WTC11 (cell line): ENCODE results near the gene DCAF17. TPM values are rescaled to one million over a fixed set of nuclear protein-coding genes. Genes with fewer than 3 reads are reported as not detected.

ENCODE experiments used
- ATAC-seq: fragments of 200-7000 bp; cut with Tn5 transposase; 2 replicates; pipeline ENCODE4 v1.10.0; 2021; ENCODE audit warnings: mild to moderate bottlenecking, moderate library complexity
- CTCF ChIA-PET: fragments of 300-600 bp; sonication (Branson Sonifier 250); formaldehyde crosslinking; loops from one replicate; lab custom pipeline; 2021; ENCODE audit warnings: antibody characterized with exemption; lab: Charles Lee
- POLR2A ChIA-PET: fragments of 350-600 bp; sonication (Branson Sonifier 250); formaldehyde crosslinking; loops from one replicate; lab custom pipeline; 2021; ENCODE audit warnings: antibody characterized with exemption; lab: Charles Lee
- DNase-seq: peaks from one replicate; pipeline ENCODE4 v3.0.0; 2021; ENCODE audit warnings: low spot score
- H3K27ac Mint-ChIP-seq: 2 replicates; pipeline ENCODE4 v1.8.0; 2021; ENCODE audit warnings: mixed read lengths
- H3K27me3 Mint-ChIP-seq: 2 replicates; pipeline ENCODE4 v1.8.0; 2021; ENCODE audit warnings: low read depth, mild to moderate bottlenecking, moderate library complexity, mixed read lengths
- H3K36me3 Mint-ChIP-seq: 2 replicates; pipeline ENCODE4 v1.8.0; 2021; ENCODE audit warnings: mixed read lengths
- H3K4me1 Mint-ChIP-seq: 2 replicates; pipeline ENCODE4 v1.8.0; 2022; ENCODE audit warnings: mixed read lengths
- H3K4me3 Mint-ChIP-seq: 2 replicates; pipeline ENCODE4 v1.8.0; 2021; ENCODE audit warnings: mild to moderate bottlenecking, moderate library complexity, mixed read lengths
- H3K9me3 Mint-ChIP-seq: 2 replicates; pipeline ENCODE4 v1.8.0; 2021; ENCODE audit warnings: mixed read lengths
- ARID4B ChIP-seq: sonication (generic); formaldehyde crosslinking; IDR thresholded peaks from 2 replicates; pipeline ENCODE4 v1.8.0; 2023; ENCODE audit warnings: missing genetic modification reagents, mild to moderate bottlenecking, borderline replicate concordance
- ATF3 ChIP-seq: sonication (generic); formaldehyde crosslinking; conservative IDR thresholded peaks from 2 replicates; pipeline ENCODE4 v1.8.1; 2022; ENCODE audit warnings: mild to moderate bottlenecking, missing genetic modification reagents
- EMX1 ChIP-seq: fragments of 250-450 bp; sonication (Bioruptor Pico); IDR thresholded peaks from 2 replicates; pipeline ENCODE4 v1.8.0; 2021; ENCODE audit warnings: mild to moderate bottlenecking
- ERG ChIP-seq: fragments of 250-450 bp; sonication (Bioruptor Pico); IDR thresholded peaks from 2 replicates; pipeline ENCODE4 v1.8.0; 2021; ENCODE audit warnings: mild to moderate bottlenecking
- FOXP1 ChIP-seq: sonication (generic); formaldehyde crosslinking; IDR thresholded peaks from 2 replicates; pipeline ENCODE4 v1.8.0; 2022; ENCODE audit warnings: missing genetic modification reagents, mild to moderate bottlenecking, moderate library complexity, borderline replicate concordance
- GRHL2 ChIP-seq: fragments of 250-450 bp; sonication (Bioruptor Pico); IDR thresholded peaks from 2 replicates; pipeline ENCODE4 v1.8.0; 2022; ENCODE audit warnings: mild to moderate bottlenecking, moderate library complexity; ENCODE audit not compliant: insufficient replicate concordance, severe bottlenecking
- JUN ChIP-seq: sonication (generic); formaldehyde crosslinking; IDR thresholded peaks from 2 replicates; pipeline ENCODE4 v1.8.0; 2023; ENCODE audit warnings: mild to moderate bottlenecking, missing genetic modification reagents
- NFE2L1 ChIP-seq: sonication (generic); formaldehyde crosslinking; IDR thresholded peaks from 2 replicates; pipeline ENCODE4 v1.8.1; 2023; ENCODE audit warnings: missing genetic modification reagents
- RELA ChIP-seq: sonication (generic); formaldehyde crosslinking; IDR thresholded peaks from 2 replicates; pipeline ENCODE4 v1.8.1; 2022; ENCODE audit warnings: missing genetic modification reagents, mild to moderate bottlenecking, borderline replicate concordance
- RORB ChIP-seq: fragments of 250-450 bp; sonication (Bioruptor Pico); IDR thresholded peaks from 2 replicates; pipeline ENCODE4 v1.9.0; 2021; ENCODE audit warnings: mild to moderate bottlenecking
- SMAD3 ChIP-seq: sonication (generic); formaldehyde crosslinking; IDR thresholded peaks from 2 replicates; pipeline ENCODE4 v1.8.0; 2022; ENCODE audit warnings: missing genetic modification reagents, mild to moderate bottlenecking, borderline replicate concordance
- SMAD4 ChIP-seq: sonication (generic); formaldehyde crosslinking; IDR thresholded peaks from 2 replicates; pipeline ENCODE4 v1.8.0; 2022; ENCODE audit warnings: mild to moderate bottlenecking, missing genetic modification reagents
- TCF7 ChIP-seq: sonication (generic); formaldehyde crosslinking; IDR thresholded peaks from 2 replicates; pipeline ENCODE4 v1.8.0; 2022; ENCODE audit warnings: mild to moderate bottlenecking, low read depth, missing genetic modification reagents, moderate library complexity
- ZNF138 ChIP-seq: sonication (generic); formaldehyde crosslinking; conservative IDR thresholded peaks from 2 replicates; pipeline ENCODE4 v1.8.1; 2022; ENCODE audit warnings: mild to moderate bottlenecking, moderate library complexity, missing genetic modification reagents
- ZNF219 ChIP-seq: sonication (generic); formaldehyde crosslinking; IDR thresholded peaks from 2 replicates; pipeline ENCODE4 v1.8.0; 2023; ENCODE audit warnings: missing genetic modification reagents, mild to moderate bottlenecking, borderline replicate concordance
- ZNF263 ChIP-seq: sonication (generic); formaldehyde crosslinking; IDR thresholded peaks from 2 replicates; pipeline ENCODE4 v1.8.1; 2022; ENCODE audit warnings: low read depth, mild to moderate bottlenecking, moderate library complexity, missing genetic modification reagents
- ZNF317 ChIP-seq: sonication (generic); formaldehyde crosslinking; IDR thresholded peaks from 2 replicates; pipeline ENCODE4 v1.8.1; 2023; ENCODE audit warnings: low read depth, mild to moderate bottlenecking, moderate library complexity, missing genetic modification reagents, borderline replicate concordance
- ZNF423 ChIP-seq: fragments of 250-450 bp; sonication (Bioruptor Pico); IDR thresholded peaks from 2 replicates; pipeline ENCODE4 v2.1.2; 2022; ENCODE audit warnings: mild to moderate bottlenecking, moderate library complexity
- ZNF671 ChIP-seq: fragments of 250-450 bp; sonication (Bioruptor Pico); IDR thresholded peaks from 2 replicates; pipeline ENCODE4 v1.8.0; 2021; ENCODE audit warnings: mild to moderate bottlenecking
- total RNA-seq: library from RNA; stranded (reverse); gene quantifications from 3 replicates; pipeline ENCODE4 v1.2.3, GENCODE V29; 2021
- TF ChIP-seq, protein P1 (sequence below): fragments of 200-600 bp; IDR thresholded peaks from 2 replicates; pipeline ENCODE4 v1.8.0; 2022; ENCODE audit warnings: antibody characterized with exemption
- TF ChIP-seq, protein P2 (sequence below): sonication (generic); formaldehyde crosslinking; IDR thresholded peaks from 2 replicates; pipeline ENCODE4 v1.8.1; 2023; ENCODE audit warnings: mild to moderate bottlenecking, missing genetic modification reagents, moderate library complexity
- TF ChIP-seq, protein P3 (sequence below): sonication (generic); formaldehyde crosslinking; IDR thresholded peaks from 2 replicates; pipeline ENCODE4 v1.8.1; 2022; ENCODE audit warnings: low read depth, missing genetic modification reagents, borderline replicate concordance
- TF ChIP-seq, protein P4 (sequence below): sonication (generic); formaldehyde crosslinking; IDR thresholded peaks from 2 replicates; pipeline ENCODE4 v1.8.0; 2022; ENCODE audit warnings: missing genetic modification reagents

The DCAF17 gene
- total RNA-seq, 1 experiment from 2014 or later = 27.2 TPM

DNA sequence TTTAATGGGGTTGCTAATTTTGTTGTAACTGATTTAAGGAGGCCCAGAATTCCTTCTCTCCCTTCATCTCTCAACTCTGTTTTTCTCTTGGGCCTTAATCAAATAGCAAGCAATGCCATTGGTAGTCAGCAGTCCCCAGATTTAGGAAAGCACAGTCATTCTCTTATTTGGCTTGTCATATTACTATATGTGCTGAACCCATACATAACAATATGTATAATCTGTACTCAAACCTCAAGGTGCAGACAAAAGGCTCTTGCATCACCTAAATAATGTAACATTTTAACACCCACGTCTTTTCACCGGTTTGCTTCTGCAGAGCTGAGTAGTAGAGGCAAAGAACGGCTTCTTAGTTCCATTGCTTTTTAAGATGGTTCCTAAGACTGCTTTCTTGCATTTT is 33.6 kb upstream of the DCAF17 start:
- TF ChIP-seq, protein P1, sequence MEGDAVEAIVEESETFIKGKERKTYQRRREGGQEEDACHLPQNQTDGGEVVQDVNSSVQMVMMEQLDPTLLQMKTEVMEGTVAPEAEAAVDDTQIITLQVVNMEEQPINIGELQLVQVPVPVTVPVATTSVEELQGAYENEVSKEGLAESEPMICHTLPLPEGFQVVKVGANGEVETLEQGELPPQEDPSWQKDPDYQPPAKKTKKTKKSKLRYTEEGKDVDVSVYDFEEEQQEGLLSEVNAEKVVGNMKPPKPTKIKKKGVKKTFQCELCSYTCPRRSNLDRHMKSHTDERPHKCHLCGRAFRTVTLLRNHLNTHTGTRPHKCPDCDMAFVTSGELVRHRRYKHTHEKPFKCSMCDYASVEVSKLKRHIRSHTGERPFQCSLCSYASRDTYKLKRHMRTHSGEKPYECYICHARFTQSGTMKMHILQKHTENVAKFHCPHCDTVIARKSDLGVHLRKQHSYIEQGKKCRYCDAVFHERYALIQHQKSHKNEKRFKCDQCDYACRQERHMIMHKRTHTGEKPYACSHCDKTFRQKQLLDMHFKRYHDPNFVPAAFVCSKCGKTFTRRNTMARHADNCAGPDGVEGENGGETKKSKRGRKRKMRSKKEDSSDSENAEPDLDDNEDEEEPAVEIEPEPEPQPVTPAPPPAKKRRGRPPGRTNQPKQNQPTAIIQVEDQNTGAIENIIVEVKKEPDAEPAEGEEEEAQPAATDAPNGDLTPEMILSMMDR = no peak
- TF ChIP-seq GRHL2 (no peak), ZNF317 (CRISPR knock-in tag) (no peak), ZNF263 (no peak), TCF7 (no peak), EMX1 (CRISPR knock-in tag) (no peak), ZNF138 (CRISPR knock-in tag) (no peak), RELA (CRISPR knock-in tag) (no peak), ERG (no peak), ZNF671 (CRISPR knock-in tag) (no peak), JUN (no peak), ARID4B (CRISPR knock-in tag) (no peak), NFE2L1 (no peak), FOXP1 (CRISPR knock-in tag) (no peak), SMAD3 (no peak)
- TF ChIP-seq, protein P2, sequence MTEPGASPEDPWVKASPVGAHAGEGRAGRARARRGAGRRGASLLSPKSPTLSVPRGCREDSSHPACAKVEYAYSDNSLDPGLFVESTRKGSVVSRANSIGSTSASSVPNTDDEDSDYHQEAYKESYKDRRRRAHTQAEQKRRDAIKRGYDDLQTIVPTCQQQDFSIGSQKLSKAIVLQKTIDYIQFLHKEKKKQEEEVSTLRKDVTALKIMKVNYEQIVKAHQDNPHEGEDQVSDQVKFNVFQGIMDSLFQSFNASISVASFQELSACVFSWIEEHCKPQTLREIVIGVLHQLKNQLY = no peak
- no peaks in the 10 kb centered on the region for H3K27me3 Mint-ChIP-seq
- ATAC-seq (no peak), DNase-seq (no peak)
- H3K27ac Mint-ChIP-seq = peak overlapping the region; percentile 91
- H3K36me3 Mint-ChIP-seq = peaks cover 36% of the 10 kb centered on the region
- H3K4me1 Mint-ChIP-seq = peaks cover 48% of the 10 kb centered on the region
- ChIA-PET POLR2A (interaction anchor here (1.0 kb wide), 1 partner anchor 34 kb away, joined by 3 read pairs; the partner anchor contains the start of genes DCAF17 and METTL8), CTCF (interaction anchor here (1.7 to 3.2 kb wide), 2 partner anchors 10 to 16 kb away, joined by 4 to 16 read pairs; no protein-coding TSS in a partner anchor)
- H3K9me3 Mint-ChIP-seq = peaks cover 16% of the 10 kb centered on the region
- no peak overlapping the region for H3K4me3 Mint-ChIP-seq

GRCh38 chr2:171401947-171402346 is 32.1 kb upstream of the DCAF17 start:
- no peak for ATAC-seq
- H3K27me3 Mint-ChIP-seq = no peaks in the 10 kb centered on the region
- TF ChIP-seq ZNF423 (CRISPR knock-in tag) (no peak), ATF3 (CRISPR knock-in tag) (no peak), ZNF219 (CRISPR knock-in tag) (no peak), RORB (no peak), SMAD4 (CRISPR knock-in tag) (no peak)
- TF ChIP-seq, protein P3, sequence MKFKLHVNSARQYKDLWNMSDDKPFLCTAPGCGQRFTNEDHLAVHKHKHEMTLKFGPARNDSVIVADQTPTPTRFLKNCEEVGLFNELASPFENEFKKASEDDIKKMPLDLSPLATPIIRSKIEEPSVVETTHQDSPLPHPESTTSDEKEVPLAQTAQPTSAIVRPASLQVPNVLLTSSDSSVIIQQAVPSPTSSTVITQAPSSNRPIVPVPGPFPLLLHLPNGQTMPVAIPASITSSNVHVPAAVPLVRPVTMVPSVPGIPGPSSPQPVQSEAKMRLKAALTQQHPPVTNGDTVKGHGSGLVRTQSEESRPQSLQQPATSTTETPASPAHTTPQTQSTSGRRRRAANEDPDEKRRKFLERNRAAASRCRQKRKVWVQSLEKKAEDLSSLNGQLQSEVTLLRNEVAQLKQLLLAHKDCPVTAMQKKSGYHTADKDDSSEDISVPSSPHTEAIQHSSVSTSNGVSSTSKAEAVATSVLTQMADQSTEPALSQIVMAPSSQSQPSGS (CRISPR knock-in tag) = no peak
- TF ChIP-seq, protein P4, sequence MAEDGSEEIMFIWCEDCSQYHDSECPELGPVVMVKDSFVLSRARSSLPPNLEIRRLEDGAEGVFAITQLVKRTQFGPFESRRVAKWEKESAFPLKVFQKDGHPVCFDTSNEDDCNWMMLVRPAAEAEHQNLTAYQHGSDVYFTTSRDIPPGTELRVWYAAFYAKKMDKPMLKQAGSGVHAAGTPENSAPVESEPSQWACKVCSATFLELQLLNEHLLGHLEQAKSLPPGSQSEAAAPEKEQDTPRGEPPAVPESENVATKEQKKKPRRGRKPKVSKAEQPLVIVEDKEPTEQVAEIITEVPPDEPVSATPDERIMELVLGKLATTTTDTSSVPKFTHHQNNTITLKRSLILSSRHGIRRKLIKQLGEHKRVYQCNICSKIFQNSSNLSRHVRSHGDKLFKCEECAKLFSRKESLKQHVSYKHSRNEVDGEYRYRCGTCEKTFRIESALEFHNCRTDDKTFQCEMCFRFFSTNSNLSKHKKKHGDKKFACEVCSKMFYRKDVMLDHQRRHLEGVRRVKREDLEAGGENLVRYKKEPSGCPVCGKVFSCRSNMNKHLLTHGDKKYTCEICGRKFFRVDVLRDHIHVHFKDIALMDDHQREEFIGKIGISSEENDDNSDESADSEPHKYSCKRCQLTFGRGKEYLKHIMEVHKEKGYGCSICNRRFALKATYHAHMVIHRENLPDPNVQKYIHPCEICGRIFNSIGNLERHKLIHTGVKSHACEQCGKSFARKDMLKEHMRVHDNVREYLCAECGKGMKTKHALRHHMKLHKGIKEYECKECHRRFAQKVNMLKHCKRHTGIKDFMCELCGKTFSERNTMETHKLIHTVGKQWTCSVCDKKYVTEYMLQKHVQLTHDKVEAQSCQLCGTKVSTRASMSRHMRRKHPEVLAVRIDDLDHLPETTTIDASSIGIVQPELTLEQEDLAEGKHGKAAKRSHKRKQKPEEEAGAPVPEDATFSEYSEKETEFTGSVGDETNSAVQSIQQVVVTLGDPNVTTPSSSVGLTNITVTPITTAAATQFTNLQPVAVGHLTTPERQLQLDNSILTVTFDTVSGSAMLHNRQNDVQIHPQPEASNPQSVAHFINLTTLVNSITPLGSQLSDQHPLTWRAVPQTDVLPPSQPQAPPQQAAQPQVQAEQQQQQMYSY = no peak
- TF ChIP-seq, protein P2 = no peak

More at GRCh38 chr2:171401947-171402346, 32.1 kb upstream of the DCAF17 start:
- CTCF ChIA-PET = interaction anchor here (1.7 kb wide), 1 partner anchor 8 kb away, joined by 4 read pairs; no protein-coding TSS in a partner anchor
- H3K9me3 Mint-ChIP-seq = peaks cover 16% of the 10 kb centered on the region
- H3K36me3 Mint-ChIP-seq = peaks cover 36% of the 10 kb centered on the region
- POLR2A ChIA-PET = no interaction called here
- H3K4me1 Mint-ChIP-seq = peaks cover 55% of the 10 kb centered on the region
- H3K4me3 Mint-ChIP-seq = no peak overlapping the region
- no peak overlapping the region for H3K27ac Mint-ChIP-seq
- DNase-seq = no peak
